Activated CD4-positive, CD25-positive, alpha-beta regulatory T cell treated with anti-CD3 and anti-CD28 coated beads, Interleukin-2, amount 50 U/mL, for 72 hours (primary cell): ENCODE results near the gene CASZ1.

ENCODE experiments used
- DNase-seq: peaks from one replicate; pipeline ENCODE4 v3.0.0; 2021

The CASZ1 gene

DNA sequence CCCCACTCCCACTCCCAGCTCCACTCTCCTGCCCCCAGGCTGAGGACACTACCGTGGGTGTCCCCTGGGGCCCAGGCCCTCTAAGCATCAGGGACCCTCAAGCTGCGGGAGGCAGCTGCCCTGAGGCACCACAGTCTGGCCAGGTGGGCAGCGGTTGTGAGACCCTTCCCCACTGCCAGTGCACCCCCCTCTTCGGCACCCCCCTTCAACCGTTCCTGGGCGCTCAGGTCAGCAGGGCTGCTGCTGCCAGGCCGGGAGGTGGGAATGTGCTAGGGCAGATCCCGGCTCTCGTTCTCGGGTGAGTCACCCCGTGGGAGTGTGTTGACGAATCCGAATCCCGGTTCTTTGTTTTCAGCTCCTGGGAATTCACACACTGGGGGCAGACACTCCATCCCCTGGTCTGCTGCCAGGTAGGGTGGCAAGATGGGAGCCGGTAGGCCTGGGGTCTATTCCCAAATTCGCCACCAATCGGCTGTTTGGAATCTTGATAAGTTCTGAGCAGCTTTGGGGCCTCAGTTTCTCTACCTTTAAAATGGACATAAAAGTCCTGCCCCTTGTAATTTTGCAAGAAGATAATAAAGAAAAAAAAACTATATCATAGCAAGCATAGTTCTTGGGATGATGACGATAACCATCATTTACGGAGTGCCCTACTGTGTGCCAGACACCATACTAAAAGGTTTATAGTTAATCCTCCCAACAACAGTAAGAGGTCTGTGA, 28.5 kb upstream of the CASZ1 start:
- no peak for DNase-seq

DNA sequence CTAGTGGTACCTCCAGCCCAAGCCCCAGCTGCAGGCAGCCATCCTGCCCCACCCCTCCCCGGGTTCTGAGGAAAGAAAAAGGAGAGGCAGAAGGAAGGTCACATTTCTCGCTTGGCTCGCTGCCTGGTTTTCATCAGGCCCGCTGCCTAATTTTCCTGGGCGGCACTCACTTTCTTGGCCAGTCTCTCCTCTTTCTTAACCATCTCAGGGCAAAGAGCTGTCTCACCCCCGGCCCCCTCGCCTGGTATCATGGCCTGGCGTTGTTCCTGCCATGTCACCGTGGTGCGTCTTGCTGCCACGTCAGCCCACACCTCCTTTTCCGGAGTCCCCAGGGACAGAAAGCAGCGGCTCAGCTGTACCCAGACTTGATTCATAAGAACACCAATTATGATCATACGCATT, 26.6 kb upstream of the CASZ1 start:
- no peak for DNase-seq

- DNase-seq: no peak
These were observed 24.9 kb upstream of the CASZ1 start for GRCh38 chr1:10821388-10821787.

- DNase-seq: no peak
These were observed 24.0 kb upstream of the CASZ1 start for GRCh38 chr1:10820422-10820821.

DNA sequence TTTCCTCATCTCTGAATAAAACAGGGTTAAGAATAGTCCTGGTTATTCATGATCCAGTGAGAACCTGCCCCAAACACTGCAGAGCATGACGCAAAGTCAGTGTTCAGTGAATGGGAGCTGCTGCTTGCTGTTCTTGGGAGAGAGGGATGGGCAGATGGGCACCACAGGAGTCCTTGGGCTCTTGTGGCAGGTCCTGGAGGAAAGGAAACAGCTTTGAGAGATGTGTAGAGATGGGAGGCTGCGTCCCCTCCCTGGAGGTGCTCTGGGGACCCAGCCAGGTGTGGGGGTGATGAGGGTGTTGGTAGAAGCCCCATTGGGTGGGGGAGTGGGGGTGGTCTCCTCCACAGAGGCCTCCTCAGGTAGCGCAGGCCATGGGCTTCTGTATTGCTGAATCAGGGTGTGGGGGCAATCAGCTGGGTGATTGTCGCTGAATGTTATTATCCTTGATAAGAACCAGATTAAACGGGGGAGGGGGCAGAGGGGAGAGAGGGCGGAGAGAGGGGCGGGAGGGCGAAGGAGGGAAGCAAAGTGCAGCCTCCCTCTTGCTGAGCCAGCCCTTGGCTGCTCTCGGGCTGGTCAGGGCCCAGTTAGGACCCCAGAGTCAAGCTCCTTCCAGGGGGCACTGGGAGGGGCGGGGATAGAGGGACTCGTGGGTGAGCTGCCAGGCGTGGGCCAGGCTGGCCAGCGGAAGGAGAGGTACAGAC, 22.9 kb upstream of the CASZ1 start:
- DNase-seq: no peak

GRCh38 chr1:10818262-10819197, 22.1 kb upstream of the CASZ1 start:
- DNase-seq: no peak

GRCh38 chr1:10816743-10817369, 20.4 kb upstream of the CASZ1 start:
- no peak for DNase-seq

DNA sequence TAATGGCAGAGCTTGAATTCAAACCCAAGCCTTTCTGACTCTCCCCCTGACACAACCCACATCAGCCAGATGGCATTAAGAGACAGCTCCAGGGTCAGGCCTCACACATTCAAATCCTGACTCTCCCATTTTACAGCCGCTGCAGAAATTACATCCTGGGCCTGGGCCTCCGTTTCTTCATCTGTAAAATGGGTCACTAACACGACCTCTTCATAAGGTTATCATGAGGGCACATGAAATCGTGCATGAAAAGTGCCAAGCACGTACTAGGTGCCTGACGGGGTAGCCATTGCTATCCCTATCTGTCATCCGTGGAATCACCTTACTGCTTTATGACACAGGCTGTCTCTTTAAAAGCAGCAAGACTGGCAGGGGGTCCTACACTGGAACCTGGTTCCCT, 19.8 kb upstream of the CASZ1 start:
- DNase-seq: no peak

DNA sequence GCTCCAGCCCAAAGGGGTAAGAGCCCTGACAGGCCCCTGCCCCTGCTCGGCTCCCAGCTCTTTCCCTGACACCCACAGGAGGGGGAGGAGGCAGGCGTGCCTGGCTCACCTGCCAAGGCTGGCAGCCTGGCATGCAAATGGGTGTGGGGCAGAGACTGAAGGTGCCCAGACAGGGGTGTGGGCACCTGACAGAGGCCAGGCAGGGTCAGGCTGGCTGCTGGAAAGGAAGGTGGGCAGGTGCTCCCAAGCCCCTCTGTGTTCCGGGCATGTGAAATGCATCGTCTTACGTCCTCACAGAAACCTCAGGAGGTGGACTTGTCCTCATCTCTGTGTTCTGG, 19.4 kb upstream of the CASZ1 start:
- no peak for DNase-seq

- DNase-seq: no peak
These were observed 18.8 kb upstream of the CASZ1 start for GRCh38 chr1:10814976-10815857.

DNA sequence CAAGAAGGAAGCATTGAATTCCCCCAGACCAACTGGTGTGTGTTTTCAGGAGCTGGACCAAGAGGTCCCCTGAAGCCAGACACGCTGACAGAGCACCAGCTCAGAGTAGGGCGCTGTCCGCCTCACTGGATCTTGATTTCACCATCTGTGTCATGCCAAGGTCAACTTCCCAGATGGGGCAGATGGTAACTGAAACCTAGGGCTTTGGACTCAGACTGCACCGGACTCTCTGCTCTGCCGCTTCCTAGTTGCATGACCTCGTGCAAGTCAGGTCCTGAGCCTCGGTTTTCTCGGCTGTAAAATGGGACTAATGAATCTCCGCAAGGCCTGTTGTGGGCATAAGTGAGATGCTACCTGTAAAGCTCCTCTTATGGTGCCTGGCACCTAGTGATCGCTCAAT, 17.9 kb upstream of the CASZ1 start:
- DNase-seq: no peak

DNA sequence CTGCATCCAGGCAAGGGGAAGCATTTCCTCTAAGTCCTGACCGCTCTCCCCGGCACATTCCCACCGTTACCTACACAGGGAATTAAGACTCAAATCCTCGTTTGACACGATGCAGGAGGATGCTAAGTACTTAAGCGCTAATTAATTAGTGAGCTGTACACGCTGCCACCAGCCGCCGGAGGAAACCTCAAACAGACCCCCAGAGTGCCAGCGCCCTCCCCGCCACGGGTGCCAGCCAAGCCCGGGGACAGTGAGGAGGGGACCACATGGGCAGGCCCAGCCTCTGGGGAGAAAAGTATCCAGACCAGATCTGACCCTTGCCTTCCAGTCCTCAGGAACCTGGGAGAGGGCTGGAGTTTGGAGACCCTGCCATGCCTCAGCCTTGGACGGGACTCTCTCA, 17.4 kb upstream of the CASZ1 start:
- DNase-seq: no peak

- DNase-seq: no peak
These were observed 16.0 kb upstream of the CASZ1 start for GRCh38 chr1:10812387-10812915.

DNA sequence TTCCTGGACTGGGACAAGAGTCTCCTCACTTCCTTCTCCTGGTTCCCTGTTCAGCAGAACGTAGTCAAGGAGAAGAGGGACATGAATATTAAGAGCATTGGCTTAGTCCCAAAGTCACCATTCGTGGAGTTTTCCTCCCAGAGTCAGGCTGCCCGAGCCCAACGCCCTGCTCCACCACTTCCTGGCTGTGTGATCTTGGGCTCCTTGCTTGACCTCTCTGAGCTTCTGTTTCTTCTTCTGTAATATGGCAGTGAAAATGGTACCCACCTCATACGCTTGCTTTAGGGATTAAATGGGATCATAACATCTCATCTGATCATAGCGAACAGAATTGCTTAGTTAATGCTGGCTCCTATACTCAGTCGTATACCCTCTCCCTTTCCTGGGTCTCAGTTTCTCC, 12.0 kb upstream of the CASZ1 start:
- no peak for DNase-seq

DNA sequence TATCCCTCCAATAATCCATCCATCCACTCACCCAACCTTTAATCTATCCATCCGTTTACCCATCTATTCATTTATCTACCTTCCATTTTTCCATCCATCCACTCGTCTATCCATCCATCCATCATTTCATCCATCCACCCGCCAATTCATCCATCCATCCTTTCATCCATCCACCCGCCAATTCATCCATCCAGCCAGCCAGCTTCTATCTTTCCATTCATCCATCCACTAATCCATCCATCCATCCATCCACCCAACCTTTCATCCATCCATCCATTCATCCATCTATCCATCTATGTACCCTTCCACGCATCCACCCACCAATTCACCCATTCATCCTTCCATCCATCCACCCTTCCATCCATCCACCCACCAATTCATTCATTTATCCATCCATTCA, 10.5 kb upstream of the CASZ1 start:
- no peak for DNase-seq

- DNase-seq: no peak
These were observed 7.8 kb upstream of the CASZ1 start for GRCh38 chr1:10803971-10804820.

GRCh38 chr1:10802944-10803715, 6.7 kb upstream of the CASZ1 start:
- DNase-seq: no peak

GRCh38 chr1:10800778-10801177, 4.3 kb upstream of the CASZ1 start:
- DNase-seq: no peak

DNA sequence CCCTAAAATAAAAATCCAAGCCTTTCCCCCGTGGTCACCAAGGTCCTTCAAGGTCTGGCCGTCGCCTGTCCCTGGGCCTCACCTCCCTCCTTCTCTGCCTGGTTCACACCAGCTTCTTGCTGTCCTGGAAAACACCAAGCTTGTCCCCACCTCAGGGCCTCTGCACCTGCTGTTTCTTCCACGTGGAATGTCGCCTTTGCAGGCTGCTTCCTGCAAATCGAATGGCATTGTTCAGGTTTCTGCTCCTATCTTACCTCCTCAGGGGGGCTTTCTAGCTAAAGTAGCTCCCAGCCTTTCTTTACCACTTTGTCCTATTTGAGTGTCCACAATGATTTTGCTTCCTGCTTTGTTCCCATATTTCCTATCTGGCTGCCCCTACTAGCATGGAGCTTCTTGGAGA, 3.3 kb upstream of the CASZ1 start:
- DNase-seq: no peak
